Keratinocyte (primary cell): ENCODE measurements around the gene PDE6D. TPM values are rescaled to one million over a fixed set of nuclear protein-coding genes. Genes with fewer than 3 reads are reported as not detected.

Experiments used
- DNase-seq: peaks from one replicate; pipeline ENCODE4 v3.0.0-alpha.2; 2011; ENCODE audit warnings: low read depth, missing footprints, low spot score
- FAIRE-seq: peaks from 2 replicates; lab custom pipeline; 2011; peaks lifted over from hg19 to GRCh38; lab: Jason Lieb, UNC
- H2AFZ ChIP-seq: 2 replicates; pipeline ENCODE4 v1.6.0; 2012; ENCODE audit warnings: low read length, control low read depth, inconsistent platforms; ENCODE audit not compliant: control insufficient read depth
- H3K27ac ChIP-seq: 2 replicates; pipeline ENCODE4 v1.5.1; 2011; ENCODE audit warnings: low read length; ENCODE audit not compliant: control insufficient read depth, insufficient read depth
- H3K27me3 ChIP-seq: 3 replicates; pipeline ENCODE4 v1.6.0; 2011; ENCODE audit warnings: low read length; ENCODE audit not compliant: control insufficient read depth, insufficient read depth; ENCODE audit errors: extremely low read depth
- H3K36me3 ChIP-seq, 2 experiments: 2 replicates in 1 of 2; 3 replicates in 1 of 2; pipeline ENCODE4 v1.5.1; 2011; ENCODE audit warnings: low read length in 2 of 2, mild to moderate bottlenecking in 1 of 2; ENCODE audit not compliant: control insufficient read depth in 2 of 2, insufficient read depth in 2 of 2; ENCODE audit errors: extremely low read depth in 1 of 2
- H3K4me1 ChIP-seq: 3 replicates; pipeline ENCODE4 v1.5.1; 2011; ENCODE audit warnings: low read length; ENCODE audit not compliant: control insufficient read depth, insufficient read depth; ENCODE audit errors: extremely low read depth
- H3K4me2 ChIP-seq: 3 replicates; pipeline ENCODE4 v1.6.0; 2011; ENCODE audit warnings: low read depth, low read length; ENCODE audit not compliant: control insufficient read depth, insufficient read depth; ENCODE audit errors: extremely low read depth
- H3K4me3 ChIP-seq, 3 experiments: fragments of 200-600 bp in 1 of 3; sonication (generic) in 1 of 3; 2 replicates in 2 of 3; 3 replicates in 1 of 3; pipeline ENCODE4 v1.5.1; 2011 to 2016; ENCODE audit warnings: low read length in 3 of 3, mild to moderate bottlenecking in 3 of 3, control low read depth in 2 of 3, inconsistent platforms in 1 of 3, low read depth in 1 of 3, mixed read lengths in 1 of 3, mixed run types in 1 of 3, moderate library complexity in 1 of 3; ENCODE audit not compliant: control insufficient read depth in 2 of 3, insufficient read depth in 2 of 3; ENCODE audit errors: extremely low read depth in 1 of 3
- H3K79me2 ChIP-seq: 2 replicates; pipeline ENCODE4 v1.6.0; 2012; ENCODE audit warnings: low read length; ENCODE audit not compliant: control insufficient read depth, insufficient read depth
- H3K9ac ChIP-seq: 3 replicates; pipeline ENCODE4 v1.6.0; 2011; ENCODE audit warnings: low read length; ENCODE audit not compliant: control insufficient read depth, insufficient read depth; ENCODE audit errors: extremely low read depth
- H3K9me1 ChIP-seq: 3 replicates; pipeline ENCODE4 v1.6.0; 2011; ENCODE audit warnings: low read length; ENCODE audit not compliant: control insufficient read depth, insufficient read depth; ENCODE audit errors: extremely low read depth
- H3K9me3 ChIP-seq: 2 replicates; pipeline ENCODE4 v1.5.1; 2012; ENCODE audit warnings: low read depth, low read length; ENCODE audit not compliant: control insufficient read depth
- H4K20me1 ChIP-seq: 3 replicates; pipeline ENCODE4 v1.6.0; 2011; ENCODE audit warnings: low read length; ENCODE audit not compliant: control insufficient read depth, insufficient read depth; ENCODE audit errors: extremely low read depth
- EZH2 ChIP-seq: IDR thresholded peaks from one replicate; pipeline ENCODE4 v1.6.1; 2012; ENCODE audit warnings: inconsistent platforms, mild to moderate bottlenecking, low read length, moderate library complexity
- dilution Hi-C: fragments of 300-500 bp; cut with MboI; formaldehyde crosslinking; loops from one replicate; pipeline ENCODE4 v1.7.0; 2020; ENCODE audit warnings: low sequenced_read_pairs; ENCODE audit not compliant: extremely low pct_ligation_motif_present
- polyA plus RNA-seq, 5 experiments: library from polyadenylated mRNA; depleted of rRNA in 3 of 5; stranded (reverse) in 3 of 5; stranded (forward) in 1 of 5; unstranded in 1 of 5; fragments of >200 nt; gene quantifications; 1 replicate in 1 of 5; 2 replicates in 3 of 5; 3 replicates in 1 of 5; pipeline versions ENCODE4 v1.2.1 to v1.2.3, GENCODE V29; 2011 to 2012; ENCODE audit warnings: missing spikeins in 2 of 5, low read depth in 1 of 5, low replicate concordance in 1 of 5
- TF ChIP-seq, protein P1 (sequence below), 3 experiments: IDR thresholded peaks in 1 of 3; conservative IDR thresholded peaks in 1 of 3; optimal IDR thresholded peaks in 1 of 3; 2 replicates in 2 of 3; 3 replicates in 1 of 3; pipeline versions ENCODE3 to v1.5.1; 2011; ENCODE audit warnings: low read length in 3 of 3, mild to moderate bottlenecking in 3 of 3, moderate library complexity in 2 of 3, control low read depth in 1 of 3, inconsistent platforms in 1 of 3; ENCODE audit not compliant: insufficient read depth in 2 of 3; ENCODE audit errors: extremely low read depth in 1 of 3

PDE6D gene
- polyA plus RNA-seq, 1 donor (not counting 4 experiments of a cell fraction or from before 2014, with no cell fraction given), result 31.6 TPM

DNA sequence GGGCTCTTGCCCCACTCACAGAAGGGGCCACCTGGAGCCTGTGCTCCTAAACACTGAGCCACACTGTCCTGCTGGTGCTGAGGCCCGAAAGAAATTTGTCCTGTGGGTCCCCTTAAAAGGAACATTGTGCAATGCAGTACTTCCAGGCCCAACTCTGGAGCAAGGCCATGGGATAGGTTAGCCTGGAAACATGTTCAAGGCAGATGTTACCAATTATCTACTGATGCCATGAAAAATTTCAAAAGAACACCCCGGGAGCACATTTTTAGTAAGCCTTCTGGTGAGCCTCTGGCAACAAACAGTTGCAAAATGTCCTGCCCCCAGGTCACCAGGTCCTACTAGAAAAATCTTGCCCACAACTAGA lies 85.1 kb downstream of the PDE6D start:
- no peak for TF ChIP-seq EZH2
- TF ChIP-seq, protein P1, sequence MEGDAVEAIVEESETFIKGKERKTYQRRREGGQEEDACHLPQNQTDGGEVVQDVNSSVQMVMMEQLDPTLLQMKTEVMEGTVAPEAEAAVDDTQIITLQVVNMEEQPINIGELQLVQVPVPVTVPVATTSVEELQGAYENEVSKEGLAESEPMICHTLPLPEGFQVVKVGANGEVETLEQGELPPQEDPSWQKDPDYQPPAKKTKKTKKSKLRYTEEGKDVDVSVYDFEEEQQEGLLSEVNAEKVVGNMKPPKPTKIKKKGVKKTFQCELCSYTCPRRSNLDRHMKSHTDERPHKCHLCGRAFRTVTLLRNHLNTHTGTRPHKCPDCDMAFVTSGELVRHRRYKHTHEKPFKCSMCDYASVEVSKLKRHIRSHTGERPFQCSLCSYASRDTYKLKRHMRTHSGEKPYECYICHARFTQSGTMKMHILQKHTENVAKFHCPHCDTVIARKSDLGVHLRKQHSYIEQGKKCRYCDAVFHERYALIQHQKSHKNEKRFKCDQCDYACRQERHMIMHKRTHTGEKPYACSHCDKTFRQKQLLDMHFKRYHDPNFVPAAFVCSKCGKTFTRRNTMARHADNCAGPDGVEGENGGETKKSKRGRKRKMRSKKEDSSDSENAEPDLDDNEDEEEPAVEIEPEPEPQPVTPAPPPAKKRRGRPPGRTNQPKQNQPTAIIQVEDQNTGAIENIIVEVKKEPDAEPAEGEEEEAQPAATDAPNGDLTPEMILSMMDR (optimal IDR thresholded peaks at IDR 0.05 in 1 of 3, IDR thresholded peaks at IDR 0.05 in 1 of 3, conservative IDR thresholded peaks at IDR 0.05 in 1 of 3; ENCODE audit: extremely low read depth in 1 of 3, insufficient read depth in 2 of 3, low read length in 3 of 3), result no peak
- Histone ChIP-seq H3K27me3 (no peaks in the 10 kb centered on the region), H3K36me3 (no peaks in the 10 kb centered on the region), H4K20me1 (no peaks in the 10 kb centered on the region), H3K4me2 (no peak overlapping the region), H3K27ac (no peak overlapping the region), H2AFZ (no peak overlapping the region), H3K4me3 (no peak overlapping the region), H3K9me3 (no peaks in the 10 kb centered on the region), H3K9me1 (no peaks in the 10 kb centered on the region), H3K79me2 (no peaks in the 10 kb centered on the region), H3K4me1 (no peaks in the 10 kb centered on the region), H3K9ac (no peak overlapping the region)
- no peak for FAIRE-seq
- no peak for DNase-seq
- dilution Hi-C loops, result no loop called here

DNA sequence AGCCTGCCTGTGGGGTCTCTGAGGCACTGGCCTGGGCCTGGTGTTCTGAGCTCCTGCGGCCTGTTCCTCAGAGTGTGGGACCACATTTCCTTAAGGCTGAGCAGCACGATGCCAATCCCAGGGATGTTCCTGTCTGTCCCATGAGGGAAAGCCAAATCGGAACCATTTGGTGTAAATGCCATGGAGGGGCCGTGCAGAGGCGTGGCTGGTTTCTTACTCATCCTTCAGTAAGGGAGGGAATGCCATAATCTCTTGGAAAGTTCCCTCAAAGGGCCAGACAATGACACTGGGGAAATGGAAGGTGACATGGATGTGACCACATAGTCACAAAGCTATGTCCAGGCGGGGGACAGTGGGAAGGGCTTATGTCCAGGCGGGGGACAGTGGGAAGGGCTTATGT lies 87.1 kb downstream of the PDE6D start:
- Histone ChIP-seq H3K79me2 (no peaks in the 10 kb centered on the region), H3K4me3 (no peak overlapping the region), H3K9me3 (no peaks in the 10 kb centered on the region), H3K9ac (no peak overlapping the region), H3K27me3 (no peaks in the 10 kb centered on the region), H4K20me1 (no peaks in the 10 kb centered on the region), H3K27ac (no peak overlapping the region), H3K36me3 (no peaks in the 10 kb centered on the region), H3K4me1 (no peaks in the 10 kb centered on the region), H2AFZ (no peak overlapping the region), H3K4me2 (no peak overlapping the region), H3K9me1 (no peaks in the 10 kb centered on the region)
- FAIRE-seq (no peak), DNase-seq (no peak)
- dilution Hi-C loops, result no loop called here
- no peak for TF ChIP-seq EZH2

DNA sequence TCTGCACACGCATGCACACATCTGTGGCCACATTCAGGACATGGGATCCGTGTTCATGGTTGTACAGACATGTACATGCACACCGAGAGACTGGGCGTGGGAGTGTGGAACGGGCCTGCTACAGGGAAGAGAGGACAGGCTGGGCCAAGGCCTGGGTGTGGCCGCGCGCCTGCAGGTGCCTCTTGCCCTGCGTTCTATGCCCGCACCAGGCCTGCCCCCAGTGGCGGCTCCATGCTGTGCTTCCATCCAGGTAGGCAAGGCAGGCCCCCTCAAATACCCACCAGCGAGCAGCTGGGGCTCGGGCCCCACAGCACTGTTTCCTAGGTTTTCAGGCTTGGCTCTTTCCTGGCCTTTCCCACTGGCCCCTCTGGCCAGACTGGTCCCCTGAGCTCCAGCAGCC lies 88.2 kb downstream of the PDE6D start:
- Histone ChIP-seq H3K27me3 (no peaks in the 10 kb centered on the region), H3K79me2 (no peaks in the 10 kb centered on the region), H3K36me3 (no peaks in the 10 kb centered on the region), H3K4me2 (no peak overlapping the region), H3K4me1 (no peaks in the 10 kb centered on the region), H3K9me3 (no peaks in the 10 kb centered on the region), H3K9ac (no peak overlapping the region), H2AFZ (no peak overlapping the region), H3K27ac (no peak overlapping the region), H3K9me1 (no peaks in the 10 kb centered on the region), H3K4me3 (no peak overlapping the region), H4K20me1 (no peaks in the 10 kb centered on the region)
- DNase-seq (no peak), FAIRE-seq (peak; percentile 20)
- dilution Hi-C loops, result no loop called here
- TF ChIP-seq, protein P1 (optimal IDR thresholded peaks at IDR 0.05 in 1 of 3, IDR thresholded peaks at IDR 0.05 in 1 of 3, conservative IDR thresholded peaks at IDR 0.05 in 1 of 3; ENCODE audit: extremely low read depth in 1 of 3, insufficient read depth in 2 of 3, low read length in 3 of 3), result peak; percentile 33 to 76 (median 45)
- TF ChIP-seq EZH2, result no peak
